ENCODE results near the gene ATXN10. TPM values are rescaled to one million over a fixed set of nuclear protein-coding genes. Genes with fewer than 3 reads are reported as not detected.

Gene ATXN10
- total and polyA plus RNA-seq, 2 of the 13 experiments (the other 11 are each of a cell fraction or from before 2014, with no cell fraction given), result 60.1 to 194 TPM

- TF ChIP-seq, protein P1, sequence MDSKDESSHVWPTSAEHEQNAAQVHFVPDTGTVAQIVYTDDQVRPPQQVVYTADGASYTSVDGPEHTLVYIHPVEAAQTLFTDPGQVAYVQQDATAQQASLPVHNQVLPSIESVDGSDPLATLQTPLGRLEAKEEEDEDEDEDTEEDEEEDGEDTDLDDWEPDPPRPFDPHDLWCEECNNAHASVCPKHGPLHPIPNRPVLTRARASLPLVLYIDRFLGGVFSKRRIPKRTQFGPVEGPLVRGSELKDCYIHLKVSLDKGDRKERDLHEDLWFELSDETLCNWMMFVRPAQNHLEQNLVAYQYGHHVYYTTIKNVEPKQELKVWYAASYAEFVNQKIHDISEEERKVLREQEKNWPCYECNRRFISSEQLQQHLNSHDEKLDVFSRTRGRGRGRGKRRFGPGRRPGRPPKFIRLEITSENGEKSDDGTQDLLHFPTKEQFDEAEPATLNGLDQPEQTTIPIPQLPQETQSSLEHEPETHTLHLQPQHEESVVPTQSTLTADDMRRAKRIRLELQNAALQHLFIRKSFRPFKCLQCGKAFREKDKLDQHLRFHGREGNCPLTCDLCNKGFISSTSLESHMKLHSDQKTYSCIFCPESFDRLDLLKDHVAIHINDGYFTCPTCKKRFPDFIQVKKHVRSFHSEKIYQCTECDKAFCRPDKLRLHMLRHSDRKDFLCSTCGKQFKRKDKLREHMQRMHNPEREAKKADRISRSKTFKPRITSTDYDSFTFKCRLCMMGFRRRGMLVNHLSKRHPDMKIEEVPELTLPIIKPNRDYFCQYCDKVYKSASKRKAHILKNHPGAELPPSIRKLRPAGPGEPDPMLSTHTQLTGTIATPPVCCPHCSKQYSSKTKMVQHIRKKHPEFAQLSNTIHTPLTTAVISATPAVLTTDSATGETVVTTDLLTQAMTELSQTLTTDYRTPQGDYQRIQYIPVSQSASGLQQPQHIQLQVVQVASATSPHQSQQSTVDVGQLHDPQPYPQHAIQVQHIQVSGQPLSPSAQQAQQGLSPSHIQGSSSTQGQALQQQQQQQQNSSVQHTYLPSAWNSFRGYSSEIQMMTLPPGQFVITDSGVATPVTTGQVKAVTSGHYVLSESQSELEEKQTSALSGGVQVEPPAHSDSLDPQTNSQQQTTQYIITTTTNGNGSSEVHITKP (CRISPR knock-in tag; IDR thresholded peaks at IDR 0.05; ENCODE audit: low read depth), result no peak
- TF ChIP-seq CREBL2 (CRISPR knock-in tag; IDR thresholded peaks at IDR 0.05; ENCODE audit: borderline replicate concordance) (no peak), ARID4A (CRISPR knock-in tag; IDR thresholded peaks at IDR 0.05; ENCODE audit: borderline replicate concordance) (no peak; the same call in 1 of the 2 replicates), RFX3 (CRISPR knock-in tag; IDR thresholded peaks at IDR 0.05) (no peak), ZNF770 (CRISPR knock-in tag; IDR thresholded peaks at IDR 0.05) (peak; percentile 100), ZNF383 (CRISPR knock-in tag; IDR thresholded peaks at IDR 0.05; ENCODE audit: borderline replicate concordance) (no peak), ZNF224 (CRISPR knock-in tag; IDR thresholded peaks at IDR 0.05) (0 out of 2 replicates have a peak, but pooled peaks have one; percentile 48)
- TF ChIP-seq, protein P2, sequence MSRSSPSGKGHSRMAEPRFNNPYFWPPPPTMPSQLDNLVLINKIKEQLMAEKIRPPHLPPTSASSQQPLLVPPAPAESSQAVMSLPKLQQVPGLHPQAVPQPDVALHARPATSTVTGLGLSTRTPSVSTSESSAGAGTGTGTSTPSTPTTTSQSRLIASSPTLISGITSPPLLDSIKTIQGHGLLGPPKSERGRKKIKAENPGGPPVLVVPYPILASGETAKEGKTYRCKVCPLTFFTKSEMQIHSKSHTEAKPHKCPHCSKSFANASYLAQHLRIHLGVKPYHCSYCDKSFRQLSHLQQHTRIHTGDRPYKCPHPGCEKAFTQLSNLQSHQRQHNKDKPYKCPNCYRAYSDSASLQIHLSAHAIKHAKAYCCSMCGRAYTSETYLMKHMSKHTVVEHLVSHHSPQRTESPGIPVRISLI (CRISPR knock-in tag; IDR thresholded peaks at IDR 0.05; ENCODE audit: borderline replicate concordance), result peak; percentile 90
- TF ChIP-seq, protein P3, sequence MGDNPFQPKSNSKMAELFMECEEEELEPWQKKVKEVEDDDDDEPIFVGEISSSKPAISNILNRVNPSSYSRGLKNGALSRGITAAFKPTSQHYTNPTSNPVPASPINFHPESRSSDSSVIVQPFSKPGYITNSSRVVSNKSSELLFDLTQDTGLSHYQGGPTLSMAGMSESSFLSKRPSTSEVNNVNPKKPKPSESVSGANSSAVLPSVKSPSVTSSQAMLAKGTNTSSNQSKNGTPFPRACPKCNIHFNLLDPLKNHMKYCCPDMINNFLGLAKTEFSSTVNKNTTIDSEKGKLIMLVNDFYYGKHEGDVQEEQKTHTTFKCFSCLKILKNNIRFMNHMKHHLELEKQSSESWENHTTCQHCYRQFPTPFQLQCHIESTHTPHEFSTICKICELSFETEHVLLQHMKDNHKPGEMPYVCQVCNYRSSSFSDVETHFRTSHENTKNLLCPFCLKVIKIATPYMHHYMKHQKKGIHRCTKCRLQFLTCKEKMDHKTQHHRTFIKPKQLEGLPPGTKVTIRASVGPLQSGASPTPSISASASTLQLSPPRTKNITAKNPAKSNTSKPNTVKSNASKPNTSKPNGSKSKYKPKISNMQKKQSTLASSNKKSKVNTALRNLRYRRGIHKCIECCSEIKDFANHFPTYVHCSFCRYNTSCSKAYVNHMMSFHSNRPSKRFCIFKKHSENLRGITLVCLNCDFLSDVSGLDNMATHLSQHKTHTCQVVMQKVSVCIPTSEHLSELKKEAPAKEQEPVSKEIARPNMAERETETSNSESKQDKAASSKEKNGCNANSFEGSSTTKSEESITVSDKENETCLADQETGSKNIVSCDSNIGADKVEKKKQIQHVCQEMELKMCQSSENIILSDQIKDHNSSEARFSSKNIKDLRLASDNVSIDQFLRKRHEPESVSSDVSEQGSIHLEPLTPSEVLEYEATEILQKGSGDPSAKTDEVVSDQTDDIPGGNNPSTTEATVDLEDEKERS (CRISPR knock-in tag; IDR thresholded peaks at IDR 0.05), result 0 out of 2 replicates have a peak, but pooled peaks have one; percentile 89
- TF ChIP-seq, protein P4, sequence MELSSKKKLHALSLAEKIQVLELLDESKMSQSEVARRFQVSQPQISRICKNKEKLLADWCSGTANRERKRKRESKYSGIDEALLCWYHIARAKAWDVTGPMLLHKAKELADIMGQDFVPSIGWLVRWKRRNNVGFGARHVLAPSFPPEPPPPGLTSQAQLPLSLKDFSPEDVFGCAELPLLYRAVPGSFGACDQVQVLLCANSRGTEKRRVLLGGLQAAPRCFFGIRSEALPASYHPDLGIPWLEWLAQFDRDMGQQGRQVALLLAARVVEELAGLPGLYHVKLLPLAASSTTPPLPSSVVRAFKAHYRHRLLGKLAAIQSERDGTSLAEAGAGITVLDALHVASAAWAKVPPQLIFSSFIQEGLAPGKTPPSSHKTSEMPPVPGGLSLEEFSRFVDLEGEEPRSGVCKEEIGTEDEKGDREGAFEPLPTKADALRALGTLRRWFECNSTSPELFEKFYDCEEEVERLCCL (CRISPR knock-in tag; IDR thresholded peaks at IDR 0.05; ENCODE audit: borderline replicate concordance), result no peak
These were observed 44.0 kb upstream of the ATXN10 start (continued) for GRCh38 chr22:45627489-45628233.

Data from HepG2 (cell line).